ENCODE measurements around the gene PDGFA. TPM values are rescaled to one million over a fixed set of nuclear protein-coding genes. Genes with fewer than 3 reads are reported as not detected.
A peak's percentile ranks its signal among the peaks of the same experiment; 100 is the strongest.

Gene PDGFA
- total and polyA plus RNA-seq, 8 donors = 11.1 to 93.0 (median 41.8) TPM

DNA sequence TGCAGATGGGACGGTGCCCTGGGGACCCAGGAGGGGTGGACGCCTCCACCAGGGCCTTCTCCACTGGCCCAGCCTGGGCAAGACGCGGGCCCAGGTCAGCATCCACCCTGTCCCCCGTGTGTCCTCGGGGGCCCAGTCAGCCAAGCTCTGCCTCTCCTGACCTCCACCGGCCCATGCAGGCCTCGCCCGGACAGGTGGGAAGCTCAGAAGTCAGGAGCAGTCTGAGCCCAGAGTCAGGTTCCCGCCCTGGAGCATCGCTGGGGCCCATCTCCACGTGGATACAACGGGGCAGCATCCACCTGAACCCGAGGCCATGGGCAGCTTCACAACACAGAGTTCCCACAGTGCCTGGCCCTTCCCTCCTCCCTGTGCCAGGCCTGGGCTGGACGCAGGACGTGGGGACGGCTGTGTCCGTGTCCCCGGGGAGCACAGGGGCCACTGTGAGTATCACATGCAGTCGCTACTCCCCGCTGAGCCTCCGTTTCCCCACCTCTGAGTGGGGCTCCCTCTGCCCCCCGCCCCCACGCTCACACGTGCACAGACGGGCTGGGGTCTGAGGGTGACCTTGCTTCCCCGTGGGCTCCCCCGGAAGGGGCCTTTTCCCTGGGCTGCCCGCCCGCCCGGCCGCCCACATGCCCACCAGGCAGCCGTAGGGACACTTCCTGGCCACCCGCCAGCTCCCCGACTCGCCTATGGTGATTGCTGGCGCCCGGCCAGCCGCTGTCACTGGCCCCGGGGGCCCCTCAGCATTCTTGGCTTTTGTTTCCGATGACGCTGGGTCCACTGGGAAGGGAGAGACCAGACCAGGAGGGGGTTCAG lies 64.3 kb downstream of the PDGFA start:
- DNase-seq = peak; percentile 82 to 95
- intact Hi-C loops (cut with DNase I; ENCODE audit: low total_unique reads) = no loop called here
- no peak for TF ChIP-seq POLR2AphosphoS5 (IDR thresholded peaks at IDR 0.05)
- TF ChIP-seq EP300 (IDR thresholded peaks at IDR 0.05) = no peak
- peaks cover 0 to 53% (median 12%) of the 10 kb centered on the region in 3 donors for H3K27me3 ChIP-seq
- H3K27ac ChIP-seq = no peak overlapping the region
- no peak overlapping the region for H3K4me3 ChIP-seq
- 33 to 40% (median 40%) methylated on average over 23 to 42 of the region's 42 CpGs for WGBS, 5 donors
- H3K4me1 ChIP-seq = peaks cover 8 to 29% (median 22%) of the 10 kb centered on the region in 4 donors
- H3K9me3 ChIP-seq = no peaks in the 10 kb centered on the region
- no peaks in the 10 kb centered on the region for H3K36me3 ChIP-seq

DNA sequence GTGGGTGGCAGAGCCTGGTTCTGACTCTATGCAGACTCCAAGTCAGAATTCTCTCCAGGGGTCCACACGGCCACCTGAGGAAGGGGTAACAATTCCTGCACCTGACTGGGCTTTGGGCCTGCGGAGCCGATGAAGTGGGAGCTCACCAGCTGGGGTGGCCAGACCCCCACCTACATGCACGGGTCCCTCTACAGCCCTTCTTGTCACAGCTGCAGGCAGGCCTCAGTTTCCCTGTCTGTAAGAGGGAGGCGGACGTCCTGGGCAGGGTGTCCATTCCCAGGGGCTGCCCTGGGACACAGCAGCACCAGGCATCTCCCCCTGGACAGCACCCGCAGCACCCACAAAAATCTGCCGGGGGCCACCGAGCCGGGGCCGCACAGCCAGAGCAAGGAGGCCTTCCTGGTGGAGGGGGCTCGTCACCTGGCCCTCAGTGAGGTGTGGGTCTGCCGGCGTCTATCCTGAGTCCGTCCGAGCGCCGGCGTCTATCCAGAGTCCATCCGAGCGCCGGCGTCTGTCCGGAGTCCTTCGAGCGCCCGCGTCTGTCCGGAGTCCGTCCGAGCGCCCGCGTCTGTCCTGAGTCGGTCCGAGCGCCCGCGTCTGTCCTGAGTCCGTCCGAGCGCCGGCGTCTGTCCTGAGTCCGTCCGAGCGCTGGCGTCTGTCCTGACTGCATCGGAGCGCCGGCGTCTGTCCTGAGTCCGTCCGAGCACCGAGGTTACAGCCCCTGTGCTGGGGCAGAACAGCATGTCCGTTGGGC lies 65.1 kb downstream of the PDGFA start:
- TF ChIP-seq POLR2A (IDR thresholded peaks at IDR 0.05) = no peak
- TF ChIP-seq, protein P1, sequence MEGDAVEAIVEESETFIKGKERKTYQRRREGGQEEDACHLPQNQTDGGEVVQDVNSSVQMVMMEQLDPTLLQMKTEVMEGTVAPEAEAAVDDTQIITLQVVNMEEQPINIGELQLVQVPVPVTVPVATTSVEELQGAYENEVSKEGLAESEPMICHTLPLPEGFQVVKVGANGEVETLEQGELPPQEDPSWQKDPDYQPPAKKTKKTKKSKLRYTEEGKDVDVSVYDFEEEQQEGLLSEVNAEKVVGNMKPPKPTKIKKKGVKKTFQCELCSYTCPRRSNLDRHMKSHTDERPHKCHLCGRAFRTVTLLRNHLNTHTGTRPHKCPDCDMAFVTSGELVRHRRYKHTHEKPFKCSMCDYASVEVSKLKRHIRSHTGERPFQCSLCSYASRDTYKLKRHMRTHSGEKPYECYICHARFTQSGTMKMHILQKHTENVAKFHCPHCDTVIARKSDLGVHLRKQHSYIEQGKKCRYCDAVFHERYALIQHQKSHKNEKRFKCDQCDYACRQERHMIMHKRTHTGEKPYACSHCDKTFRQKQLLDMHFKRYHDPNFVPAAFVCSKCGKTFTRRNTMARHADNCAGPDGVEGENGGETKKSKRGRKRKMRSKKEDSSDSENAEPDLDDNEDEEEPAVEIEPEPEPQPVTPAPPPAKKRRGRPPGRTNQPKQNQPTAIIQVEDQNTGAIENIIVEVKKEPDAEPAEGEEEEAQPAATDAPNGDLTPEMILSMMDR (IDR thresholded peaks at IDR 0.05) = no peak
- no peak for TF ChIP-seq EP300 (IDR thresholded peaks at IDR 0.05)
- no peaks in the 10 kb centered on the region for H3K36me3 ChIP-seq
- intact Hi-C loops (cut with DNase I; ENCODE audit: low total_unique reads) = no loop called here
- H3K4me1 ChIP-seq = peaks cover 8 to 26% (median 20%) of the 10 kb centered on the region in 4 donors
- no peak overlapping the region for H3K4me3 ChIP-seq
- no peaks in the 10 kb centered on the region for H3K9me3 ChIP-seq
- 89 to 94% (median 92%) methylated on average over 34 to 56 of the region's 56 CpGs for WGBS, 5 donors
- H3K27me3 ChIP-seq = peaks cover 0 to 53% (median 12%) of the 10 kb centered on the region in 3 donors
- no peak overlapping the region for H3K27ac ChIP-seq
- no peak for DNase-seq

DNA sequence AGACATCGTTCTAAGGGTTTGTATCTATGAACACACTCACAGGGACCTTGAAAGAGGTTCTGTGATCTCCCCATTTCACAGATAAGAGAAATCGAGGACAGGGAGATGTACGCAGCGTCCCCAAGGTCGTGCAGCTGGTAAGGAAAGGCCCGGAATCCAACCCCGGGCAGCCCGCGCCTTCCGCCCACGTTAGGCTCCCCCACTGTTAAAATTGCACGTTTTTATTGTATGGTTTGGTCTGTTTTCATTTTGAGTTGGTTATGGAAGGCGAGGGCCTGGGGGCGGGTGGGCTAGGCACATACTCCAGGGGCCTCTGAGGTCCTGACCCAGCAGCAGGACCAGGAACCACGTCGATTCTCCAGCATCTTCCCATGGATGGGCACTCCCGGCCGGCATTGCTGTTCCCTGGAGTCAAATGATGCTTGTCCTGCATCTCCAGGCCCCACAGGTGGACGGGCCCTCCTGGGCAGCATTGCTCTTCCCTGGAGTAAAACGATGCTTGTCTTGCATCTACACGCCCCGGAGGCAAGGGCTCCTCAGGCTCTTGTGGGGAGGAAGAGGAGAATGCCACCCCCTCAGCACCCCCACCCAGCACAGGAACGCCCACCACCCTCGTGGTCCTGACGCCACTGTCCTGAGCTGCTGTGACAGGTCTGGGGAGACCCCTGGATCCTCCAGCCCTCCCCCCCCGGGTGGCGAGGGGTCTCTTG lies 65.9 kb downstream of the PDGFA start:
- no peak overlapping the region for H3K27ac ChIP-seq
- 87 to 92% (median 90%) methylated on average over 21 to 27 of the region's 27 CpGs for WGBS, 5 donors
- DNase-seq = no peak
- TF ChIP-seq POLR2A (IDR thresholded peaks at IDR 0.05) (no peak), EP300 (IDR thresholded peaks at IDR 0.05) (no peak), POLR2AphosphoS5 (IDR thresholded peaks at IDR 0.05) (no peak)
- TF ChIP-seq, protein P1 (IDR thresholded peaks at IDR 0.05) = no peak
- H3K27me3 ChIP-seq = peaks cover 0 to 53% (median 12%) of the 10 kb centered on the region in 3 donors
- peaks cover 8 to 26% (median 20%) of the 10 kb centered on the region in 4 donors for H3K4me1 ChIP-seq
- no peak overlapping the region for H3K4me3 ChIP-seq
- H3K9me3 ChIP-seq = no peaks in the 10 kb centered on the region
- H3K36me3 ChIP-seq = no peaks in the 10 kb centered on the region
- intact Hi-C loops (cut with DNase I; ENCODE audit: low total_unique reads) = no loop called here

DNA sequence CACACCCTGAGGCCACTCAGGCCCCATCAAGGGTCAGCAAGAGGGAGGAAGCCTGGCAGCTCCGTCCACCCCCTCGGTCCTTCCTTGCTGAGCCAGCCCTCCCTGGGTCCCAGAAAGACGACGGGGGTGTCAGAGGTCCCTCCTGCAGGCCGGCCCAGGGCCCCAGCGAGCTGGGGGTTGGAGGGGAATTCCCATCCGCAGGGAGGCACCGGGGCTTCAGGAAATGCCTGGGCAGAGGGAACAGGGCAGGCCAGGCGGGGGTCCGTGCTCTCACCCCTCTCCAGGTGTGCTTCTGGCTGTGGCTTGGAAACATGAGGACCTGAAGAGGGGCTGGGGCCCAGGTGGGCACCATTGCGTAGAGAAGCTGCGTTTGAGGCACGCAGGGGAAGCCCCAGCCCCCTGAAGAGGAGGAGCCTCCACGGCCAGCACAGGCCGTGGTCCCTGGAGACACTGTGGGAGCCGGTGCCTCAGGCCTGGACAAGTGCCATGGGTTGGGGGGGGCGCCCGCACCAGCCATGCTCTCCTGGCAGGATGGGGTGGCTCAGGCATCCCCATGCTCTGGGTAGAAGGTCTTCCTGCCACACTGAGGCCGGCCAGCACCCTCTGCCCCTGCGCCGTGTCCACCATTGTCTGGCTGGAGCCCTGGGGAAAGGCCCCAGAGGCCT lies 66.7 kb downstream of the PDGFA start:
- H3K27me3 ChIP-seq = peaks cover 0 to 53% (median 12%) of the 10 kb centered on the region in 3 donors
- no peak overlapping the region for H3K27ac ChIP-seq
- no peak overlapping the region for H3K4me3 ChIP-seq
- WGBS, 5 donors = 47 to 74% (median 62%) methylated on average over 11 to 21 of the region's 21 CpGs
- no peaks in the 10 kb centered on the region for H3K9me3 ChIP-seq
- TF ChIP-seq POLR2A (IDR thresholded peaks at IDR 0.05) (no peak), EP300 (IDR thresholded peaks at IDR 0.05) (no peak), POLR2AphosphoS5 (IDR thresholded peaks at IDR 0.05) (no peak)
- TF ChIP-seq, protein P1 (IDR thresholded peaks at IDR 0.05) = no peak
- no peaks in the 10 kb centered on the region for H3K36me3 ChIP-seq
- peaks cover 8 to 26% (median 20%) of the 10 kb centered on the region in 4 donors for H3K4me1 ChIP-seq
- intact Hi-C loops (cut with DNase I; ENCODE audit: low total_unique reads) = no loop called here
- no peak for DNase-seq
